ENCODE results near the gene TSPAN31.

TSPAN31 gene, protein sequence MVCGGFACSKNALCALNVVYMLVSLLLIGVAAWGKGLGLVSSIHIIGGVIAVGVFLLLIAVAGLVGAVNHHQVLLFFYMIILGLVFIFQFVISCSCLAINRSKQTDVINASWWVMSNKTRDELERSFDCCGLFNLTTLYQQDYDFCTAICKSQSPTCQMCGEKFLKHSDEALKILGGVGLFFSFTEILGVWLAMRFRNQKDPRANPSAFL

DNA sequence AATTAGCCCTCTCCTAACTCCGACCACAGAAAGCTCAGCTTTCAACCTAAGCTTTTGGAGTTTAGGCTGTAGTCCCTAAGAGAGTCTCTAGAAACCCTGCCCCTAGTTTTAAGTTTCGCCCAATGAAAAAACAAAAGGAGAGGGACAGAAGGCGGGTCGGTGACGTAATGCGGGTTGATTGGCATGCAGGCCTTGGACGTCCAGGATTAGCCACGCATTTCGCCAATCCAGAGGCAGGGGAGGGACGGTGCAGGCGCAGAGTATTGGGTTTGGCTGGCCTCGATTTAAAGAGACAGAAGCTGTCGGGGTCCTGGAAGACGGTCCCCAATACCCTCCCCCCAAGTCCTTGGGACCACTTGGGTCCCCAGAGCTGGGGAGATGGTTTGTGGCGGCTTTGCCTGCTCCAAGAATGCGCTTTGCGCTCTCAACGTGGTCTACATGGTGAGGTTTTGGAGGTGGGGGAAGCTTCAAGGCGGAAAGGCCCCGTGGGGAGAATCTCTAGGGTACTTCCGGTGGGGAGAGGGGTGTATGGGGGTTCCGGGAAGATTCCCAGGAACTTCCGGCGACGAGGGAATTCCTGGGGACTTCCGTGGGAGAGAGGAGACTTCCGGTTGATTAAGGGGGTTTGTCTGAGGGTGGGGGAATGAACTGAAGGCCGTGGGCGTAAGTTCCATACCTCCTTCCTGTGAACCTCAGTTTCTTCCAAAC is at the start of gene TSPAN31:
TSS of gene TSPAN31 (plus strand) at position 263 of the 708 bp plus-strand sequence. CDS start at position 379, 116 bp downstream.
- H3K27ac ChIP-seq: peak within 1 kb of the TSS; percentile 98 to 99
- H3K4me3 ChIP-seq: peak within 1 kb of the TSS; percentile 80 to 97
- TF ChIP-seq, protein P1, sequence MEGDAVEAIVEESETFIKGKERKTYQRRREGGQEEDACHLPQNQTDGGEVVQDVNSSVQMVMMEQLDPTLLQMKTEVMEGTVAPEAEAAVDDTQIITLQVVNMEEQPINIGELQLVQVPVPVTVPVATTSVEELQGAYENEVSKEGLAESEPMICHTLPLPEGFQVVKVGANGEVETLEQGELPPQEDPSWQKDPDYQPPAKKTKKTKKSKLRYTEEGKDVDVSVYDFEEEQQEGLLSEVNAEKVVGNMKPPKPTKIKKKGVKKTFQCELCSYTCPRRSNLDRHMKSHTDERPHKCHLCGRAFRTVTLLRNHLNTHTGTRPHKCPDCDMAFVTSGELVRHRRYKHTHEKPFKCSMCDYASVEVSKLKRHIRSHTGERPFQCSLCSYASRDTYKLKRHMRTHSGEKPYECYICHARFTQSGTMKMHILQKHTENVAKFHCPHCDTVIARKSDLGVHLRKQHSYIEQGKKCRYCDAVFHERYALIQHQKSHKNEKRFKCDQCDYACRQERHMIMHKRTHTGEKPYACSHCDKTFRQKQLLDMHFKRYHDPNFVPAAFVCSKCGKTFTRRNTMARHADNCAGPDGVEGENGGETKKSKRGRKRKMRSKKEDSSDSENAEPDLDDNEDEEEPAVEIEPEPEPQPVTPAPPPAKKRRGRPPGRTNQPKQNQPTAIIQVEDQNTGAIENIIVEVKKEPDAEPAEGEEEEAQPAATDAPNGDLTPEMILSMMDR (IDR thresholded peaks at IDR 0.05): peak in 1 of 2 experiments; percentile 16
- DNase-seq: peak; percentile 99
- H3K9me3 ChIP-seq: no peaks in the 10 kb centered on the region
- H3K27me3 ChIP-seq: peaks cover 0 to 23% of the 10 kb centered on the region in 2 donors
- intact Hi-C loops (cut with DNase I; ENCODE audit: low total_unique reads): no loop called here
- H3K36me3 ChIP-seq: peaks cover 23 to 39% (median 27%) of the 10 kb centered on the region in 3 donors
- peaks cover 0 to 16% (median 11%) of the 10 kb centered on the region in 4 donors for H3K4me1 ChIP-seq

DNA sequence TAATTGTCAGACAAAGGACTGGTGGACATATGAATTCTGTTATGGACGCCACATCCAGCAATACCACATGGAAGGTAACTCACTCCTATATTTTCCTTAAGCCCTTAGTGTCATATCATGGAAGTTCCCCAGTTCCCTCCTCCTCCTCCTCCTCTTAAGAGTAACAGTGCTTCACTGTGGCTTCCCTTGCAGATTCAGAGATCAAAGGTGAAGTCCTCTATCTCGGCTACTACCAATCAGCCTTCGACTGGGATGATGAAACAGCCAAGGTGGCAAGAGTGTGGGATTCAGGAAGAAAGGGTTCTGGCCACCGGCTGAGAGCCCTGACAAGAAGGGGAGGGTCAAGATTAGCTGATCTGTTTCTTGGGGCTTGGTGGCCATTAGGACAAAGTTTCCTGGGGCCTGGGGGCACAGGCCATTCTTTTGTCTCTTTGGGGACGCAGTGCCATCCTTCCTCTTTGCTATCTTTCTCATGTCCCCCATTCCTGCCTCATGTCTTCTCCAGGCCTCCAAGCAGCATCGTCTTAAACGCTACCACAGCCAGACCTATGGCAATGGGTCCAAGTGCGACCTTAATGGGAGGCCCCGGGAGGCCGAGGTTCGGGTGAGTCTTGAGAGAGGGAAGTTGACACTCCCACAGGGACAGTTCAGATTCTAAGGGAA is 48.9 kb upstream of the TSPAN31 start:
- Histone ChIP-seq H3K36me3 (peaks cover 17 to 40% (median 31%) of the 10 kb centered on the region in 3 donors), H3K4me1 (peaks cover 0 to 13% (median 11%) of the 10 kb centered on the region in 4 donors), H3K27ac (no peak overlapping the region), H3K27me3 (no peaks in the 10 kb centered on the region), H3K4me3 (no peak overlapping the region), H3K9me3 (no peaks in the 10 kb centered on the region)
- intact Hi-C loops (cut with DNase I; ENCODE audit: low total_unique reads): no loop called here
- TF ChIP-seq, protein P1 (IDR thresholded peaks at IDR 0.05): no peak
- DNase-seq: no peak

DNA sequence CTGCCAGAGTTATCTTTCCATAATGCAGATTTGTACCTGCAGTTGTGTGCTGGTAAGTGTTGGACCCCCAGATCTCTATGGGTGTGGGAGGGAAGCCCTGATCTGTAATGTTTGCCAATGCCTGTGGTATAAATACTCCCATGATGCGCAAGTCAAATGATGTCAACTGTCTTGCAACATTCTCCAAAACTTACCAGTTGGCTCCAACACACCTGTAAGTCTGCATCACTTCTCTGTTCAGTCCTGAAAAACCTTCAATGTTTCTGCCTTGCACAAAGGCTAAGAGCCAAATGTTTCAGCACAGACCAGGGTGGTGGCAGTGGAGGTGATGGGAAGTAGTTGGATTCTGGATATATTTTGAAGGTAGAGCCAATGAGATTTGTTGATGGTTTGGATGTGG is 47.8 kb upstream of the TSPAN31 start:
- TF ChIP-seq, protein P1 (IDR thresholded peaks at IDR 0.05): no peak
- no peak for DNase-seq
- H3K4me1 ChIP-seq: peaks cover 0 to 13% (median 11%) of the 10 kb centered on the region in 4 donors
- intact Hi-C loops (cut with DNase I; ENCODE audit: low total_unique reads): no loop called here
- H3K27me3 ChIP-seq: no peaks in the 10 kb centered on the region
- H3K9me3 ChIP-seq: no peaks in the 10 kb centered on the region
- H3K4me3 ChIP-seq: no peak overlapping the region
- peaks cover 17 to 45% (median 31%) of the 10 kb centered on the region in 3 donors for H3K36me3 ChIP-seq
- no peak overlapping the region for H3K27ac ChIP-seq

DNA sequence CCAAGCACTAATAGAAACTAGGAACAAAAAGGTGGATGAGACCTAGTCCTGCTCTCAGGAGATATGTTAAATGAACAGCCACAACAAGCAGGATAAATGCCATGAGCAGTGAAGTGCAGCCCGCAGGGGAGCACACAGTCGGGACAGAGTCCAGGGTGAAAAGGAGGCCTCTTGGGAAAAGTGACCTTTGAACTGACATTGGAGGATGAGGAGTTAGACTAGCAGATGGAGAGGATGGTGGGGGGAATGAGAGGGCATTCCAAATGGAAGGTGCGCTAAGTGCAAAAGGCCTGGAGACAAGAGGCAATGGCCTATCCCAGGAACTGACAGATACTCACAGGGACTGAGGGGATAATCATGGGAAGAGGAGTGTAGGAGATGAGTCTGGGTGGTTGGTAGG is 46.4 kb upstream of the TSPAN31 start:
- Histone ChIP-seq H3K9me3 (no peaks in the 10 kb centered on the region), H3K4me1 (peaks cover 0 to 13% (median 8%) of the 10 kb centered on the region in 4 donors), H3K27ac (no peak overlapping the region), H3K4me3 (no peak overlapping the region), H3K27me3 (no peaks in the 10 kb centered on the region), H3K36me3 (peaks cover 28 to 58% (median 41%) of the 10 kb centered on the region in 3 donors)
- TF ChIP-seq, protein P1 (IDR thresholded peaks at IDR 0.05): no peak
- no peak for DNase-seq
- intact Hi-C loops (cut with DNase I; ENCODE audit: low total_unique reads): no loop called here

DNA sequence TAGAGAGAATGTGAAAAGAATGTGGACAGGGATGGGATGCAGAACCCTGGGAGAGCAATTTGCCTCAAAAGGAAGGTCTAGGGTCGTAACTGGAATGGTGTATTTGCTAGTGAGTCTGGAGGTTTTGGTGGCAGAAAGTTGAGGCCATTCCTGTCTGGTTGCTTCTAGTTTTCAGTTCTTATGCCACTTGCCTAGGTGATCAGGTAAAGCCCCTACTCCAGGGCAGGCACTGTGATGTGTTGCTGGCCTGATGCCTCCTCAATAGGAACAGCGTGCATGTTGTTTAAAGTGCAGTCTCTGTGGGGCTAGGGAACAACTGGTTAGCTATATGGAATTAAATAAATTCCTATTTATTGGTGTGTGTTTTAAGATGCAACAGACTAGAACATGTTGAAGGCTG is 44.5 kb upstream of the TSPAN31 start:
- Histone ChIP-seq H3K4me3 (no peak overlapping the region), H3K4me1 (peaks cover 0 to 2% (median 0%) of the 10 kb centered on the region in 4 donors), H3K9me3 (peaks cover 0 to 5% (median 0%) of the 10 kb centered on the region in 3 donors), H3K27me3 (no peaks in the 10 kb centered on the region), H3K36me3 (peaks cover 38 to 68% (median 51%) of the 10 kb centered on the region in 3 donors), H3K27ac (no peak overlapping the region)
- TF ChIP-seq, protein P1 (IDR thresholded peaks at IDR 0.05): no peak
- intact Hi-C loops (cut with DNase I; ENCODE audit: low total_unique reads): no loop called here
- no peak for DNase-seq

Measured in tibial artery (tissue), 4 donors.